Measurements from ENCODE around the gene USP24.
A peak's percentile ranks its signal among the peaks of the same experiment; 100 is the strongest.
"Not testable (repeated sequence)": the region's sequence is repeated elsewhere in the genome, so short reads cannot be mapped to it uniquely, and the experiment has no call there.

The USP24 gene

DNA sequence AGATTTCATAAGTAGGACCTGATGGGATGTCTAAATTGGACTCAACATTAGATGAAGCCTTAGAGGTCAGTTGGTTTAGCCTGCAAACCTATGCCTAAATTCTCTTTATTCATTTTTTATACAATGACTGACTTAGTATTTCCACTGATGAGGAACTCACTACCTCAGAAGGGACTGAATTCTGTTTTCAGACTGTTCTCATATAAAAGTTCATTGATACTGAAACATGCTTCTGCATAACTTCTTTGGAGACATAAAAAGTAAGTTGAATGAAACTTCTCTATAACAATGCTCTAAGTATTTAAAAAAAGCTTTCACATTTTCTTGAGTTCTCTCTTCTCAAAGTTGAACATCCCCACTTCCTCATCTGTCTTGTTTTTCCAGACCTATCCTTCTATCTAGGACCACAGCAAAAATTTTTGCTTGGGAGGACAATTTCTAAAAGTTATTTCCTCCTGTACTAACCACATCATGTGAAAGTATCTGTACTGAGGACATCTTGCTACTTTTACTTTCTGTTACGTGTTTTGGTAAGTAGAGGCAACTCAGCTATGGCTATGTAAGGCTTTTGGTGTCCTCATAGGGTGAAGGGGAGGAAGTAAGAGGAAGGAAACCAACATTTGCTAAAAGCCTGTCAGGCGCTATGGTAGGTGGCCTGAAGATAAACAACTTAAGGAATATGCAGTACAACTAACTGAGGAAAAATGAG, 64.1 kb downstream of the USP24 start:
- no peak for DNase-seq

DNA sequence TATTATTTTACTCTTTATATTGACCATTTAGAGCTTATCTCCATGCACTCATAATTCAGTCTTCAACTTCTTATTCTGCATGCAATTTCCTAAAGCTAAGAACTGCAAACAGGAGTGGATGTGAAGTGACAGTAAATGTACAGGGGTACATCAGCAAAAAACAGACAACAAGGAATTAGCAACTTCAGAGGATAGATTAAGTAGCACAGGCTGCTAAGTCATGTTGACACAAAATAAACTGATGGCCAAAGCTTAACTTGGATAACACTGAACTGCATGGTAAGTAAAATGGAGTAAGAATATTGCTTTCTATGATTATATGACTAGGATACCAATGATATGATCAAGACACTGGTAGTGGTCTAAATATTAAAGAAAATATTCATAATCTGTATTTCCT, 66.5 kb downstream of the USP24 start:
- DNase-seq, result no peak

DNA sequence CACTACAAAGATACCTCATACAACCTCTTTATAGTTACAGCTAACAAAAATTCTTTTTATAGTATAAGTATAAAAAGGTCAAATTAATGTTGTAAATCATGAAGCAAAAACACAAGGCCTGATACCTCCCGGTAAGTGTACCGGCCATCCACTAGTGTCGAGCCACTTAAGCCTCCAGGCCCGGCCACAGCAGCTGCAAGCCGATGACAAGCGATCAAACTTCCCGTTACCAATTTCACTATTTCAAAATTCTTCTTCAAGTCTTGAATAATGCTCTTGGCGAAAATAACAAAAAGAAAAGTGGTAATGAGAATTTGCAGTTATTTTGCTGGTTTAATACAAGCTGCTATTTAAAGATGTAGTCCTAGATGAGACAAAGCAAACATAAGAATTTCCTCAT, 67.6 kb downstream of the USP24 start:
- no peak for DNase-seq

GRCh38 chr1:55146781-55147180, 68.4 kb downstream of the USP24 start:
- DNase-seq, result no peak

DNA sequence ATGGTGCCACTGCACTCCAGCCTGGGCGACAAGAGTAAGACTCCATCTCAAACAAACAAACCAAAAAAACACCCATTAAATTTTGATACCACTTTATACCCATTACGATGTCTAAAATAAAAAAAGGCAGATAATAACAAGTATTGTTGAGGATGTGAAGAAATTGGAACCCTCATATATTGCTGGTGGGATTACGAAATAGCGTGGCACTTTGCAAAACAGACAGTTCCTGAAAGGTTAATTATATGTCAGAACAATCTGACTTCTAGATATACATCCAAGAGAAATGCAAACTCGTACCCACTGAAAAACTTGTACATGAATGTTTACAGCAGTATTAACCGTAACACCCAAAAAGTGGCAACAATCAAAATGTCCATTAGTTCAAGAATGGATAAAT, 70.3 kb downstream of the USP24 start:
- DNase-seq, result no peak

DNA sequence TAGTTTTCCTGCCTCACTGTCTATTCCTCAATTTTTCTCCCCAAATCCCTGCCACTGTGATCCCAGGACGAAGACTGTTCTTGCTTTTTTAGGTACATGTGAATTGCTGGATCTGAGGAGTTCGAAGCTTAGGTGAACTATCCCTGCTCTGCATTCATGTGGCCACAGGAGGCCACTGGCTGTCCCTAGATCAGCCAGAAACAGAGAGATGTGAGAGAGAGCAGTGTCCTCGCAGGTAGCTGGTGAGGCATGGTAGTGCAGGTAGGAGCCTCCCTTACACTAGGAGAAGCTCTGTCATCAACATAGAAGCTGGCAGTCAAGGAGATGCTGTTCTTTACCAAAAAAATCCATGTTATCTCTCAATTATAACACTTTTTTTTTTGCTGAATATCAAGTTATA, 71.5 kb downstream of the USP24 start:
- peak; percentile 29 for DNase-seq

DNA sequence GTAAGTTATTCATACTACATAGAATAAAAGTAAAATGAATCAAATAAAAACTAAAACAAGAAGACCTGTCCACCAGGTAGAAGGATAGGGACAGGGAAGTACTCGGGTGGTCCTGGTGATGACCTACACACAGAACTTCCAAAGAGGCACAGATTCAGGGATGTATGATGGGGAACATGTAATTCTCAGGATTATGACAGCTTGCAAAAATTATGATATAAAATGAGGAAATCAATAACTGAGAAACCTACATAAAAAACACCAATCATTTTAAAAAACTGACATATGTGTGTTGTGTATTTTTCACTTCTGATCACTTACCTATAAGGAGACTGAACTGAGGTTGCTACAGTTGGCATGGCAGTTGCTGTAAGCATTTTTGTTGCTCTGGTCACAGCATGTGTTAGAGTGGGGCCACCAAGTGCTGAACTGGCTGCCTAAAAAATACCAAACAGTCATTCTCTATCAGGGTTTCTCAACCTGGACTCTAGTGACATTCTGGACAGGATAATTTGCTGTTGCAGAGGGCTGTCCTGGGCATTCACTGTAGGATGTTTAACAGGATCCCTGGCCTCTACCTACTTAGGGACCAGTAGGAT, 73.8 kb downstream of the USP24 start:
- no peak for DNase-seq

GRCh38 chr1:55140546-55140983, 74.6 kb downstream of the USP24 start:
- DNase-seq, result peak; percentile 75

DNA sequence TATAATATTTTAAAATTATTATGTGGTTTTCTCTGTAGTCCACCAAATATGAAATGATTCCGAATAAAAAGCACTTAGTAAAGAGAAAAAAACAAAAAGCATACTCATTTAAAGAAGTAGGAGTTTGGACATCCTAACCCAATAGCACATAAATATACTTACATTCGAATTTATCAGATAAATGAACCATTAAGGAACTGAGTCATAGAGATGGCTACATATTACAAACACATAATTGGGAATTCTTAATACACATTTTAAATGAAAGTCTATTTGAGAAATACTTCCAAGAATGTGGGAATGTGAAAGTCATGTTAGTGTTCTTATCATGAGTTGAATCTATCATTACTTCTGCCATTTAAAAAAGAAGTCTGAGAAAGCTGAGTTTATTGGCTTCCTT, 75.0 kb downstream of the USP24 start:
- DNase-seq, result no peak

DNA sequence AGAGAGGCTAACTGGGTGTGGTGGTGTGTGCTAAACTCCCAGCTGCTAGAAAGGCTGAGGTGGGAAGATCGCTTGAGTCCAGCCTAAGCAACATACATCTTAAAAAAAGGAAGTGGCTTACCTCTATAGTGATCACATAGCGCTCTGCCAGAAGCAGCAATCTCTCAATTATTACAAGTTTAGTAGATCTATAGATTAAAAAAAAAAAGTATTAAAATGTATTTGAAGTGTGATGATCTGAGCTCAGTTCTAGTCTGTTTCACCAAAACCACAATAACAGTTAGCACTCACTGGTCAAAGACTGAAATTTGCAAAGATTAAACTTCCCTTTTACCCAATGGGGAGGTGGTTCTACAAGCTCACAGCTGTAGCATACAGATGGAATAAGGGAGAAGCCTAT, 76.3 kb downstream of the USP24 start:
- DNase-seq, result no peak

DNA sequence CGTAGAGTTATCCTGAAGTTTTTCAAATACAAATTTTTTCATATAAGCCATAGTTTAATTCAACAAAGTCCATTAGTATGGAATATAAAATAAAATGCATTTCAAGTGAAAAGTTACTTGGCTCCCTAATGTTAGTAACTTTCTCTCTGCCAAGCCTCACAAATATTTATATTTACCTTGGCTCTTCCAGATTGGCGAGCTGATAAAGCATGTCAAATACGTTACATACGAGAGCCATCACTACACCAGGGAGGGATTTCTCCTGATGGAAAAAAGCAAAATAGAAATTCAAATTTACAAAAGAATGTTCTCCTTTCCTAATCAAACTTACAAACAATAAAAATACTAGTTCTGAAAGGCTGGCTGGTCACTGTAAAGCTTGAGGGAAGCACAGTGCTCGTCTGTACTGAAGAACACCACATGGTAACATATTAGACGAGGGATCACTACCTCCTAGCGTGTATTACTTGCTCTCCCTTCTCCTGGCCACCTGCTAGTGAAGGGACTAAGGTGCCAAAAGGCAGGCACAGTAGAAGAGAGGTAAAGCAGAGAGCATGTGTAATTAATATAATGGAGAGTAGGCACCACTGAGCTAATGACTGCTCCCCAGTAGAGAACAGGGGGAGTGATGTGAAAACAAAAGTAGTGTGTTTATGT, 80.9 kb downstream of the USP24 start:
- DNase-seq, result no peak

DNA sequence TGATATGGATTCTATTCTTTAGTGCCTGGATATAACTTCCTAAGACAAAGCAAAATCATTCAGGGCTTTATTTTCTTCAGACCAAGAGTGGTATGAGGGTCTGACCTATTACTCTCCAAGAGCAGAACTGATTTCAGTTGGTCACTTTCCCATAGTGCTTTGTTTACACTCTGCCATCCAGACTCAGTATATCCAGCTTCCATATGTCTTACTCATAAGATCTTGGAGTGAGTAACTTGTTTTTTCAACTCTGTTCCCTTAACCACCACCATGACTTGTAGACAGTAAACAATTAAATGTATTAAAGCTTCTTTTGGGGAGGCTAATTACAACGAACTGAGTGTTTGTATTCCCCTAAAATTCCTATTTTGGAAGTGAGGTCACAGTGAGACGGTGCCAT, 83.4 kb downstream of the USP24 start:
- DNase-seq, result no peak

DNA sequence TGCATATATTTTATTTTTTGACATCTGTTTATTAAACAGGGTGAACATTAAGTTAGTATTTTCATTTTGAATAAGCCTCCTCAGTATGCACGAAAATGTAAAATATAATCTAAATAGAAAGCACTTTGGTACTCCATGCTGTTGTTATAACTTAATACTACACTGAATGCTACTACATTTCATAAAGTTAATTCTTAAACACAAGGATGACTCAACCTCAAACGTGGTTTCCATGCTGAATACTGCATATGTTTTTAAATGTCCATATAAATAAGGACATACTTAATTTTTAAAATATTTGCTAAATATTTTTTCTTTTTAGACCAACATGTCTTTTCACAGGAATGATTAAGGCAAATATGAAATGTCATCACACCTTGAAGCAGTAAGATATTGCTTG, 83.9 kb downstream of the USP24 start:
- no peak for DNase-seq

- DNase-seq, result no peak
These were observed 85.9 kb downstream of the USP24 start for GRCh38 chr1:55129194-55129728.

DNA sequence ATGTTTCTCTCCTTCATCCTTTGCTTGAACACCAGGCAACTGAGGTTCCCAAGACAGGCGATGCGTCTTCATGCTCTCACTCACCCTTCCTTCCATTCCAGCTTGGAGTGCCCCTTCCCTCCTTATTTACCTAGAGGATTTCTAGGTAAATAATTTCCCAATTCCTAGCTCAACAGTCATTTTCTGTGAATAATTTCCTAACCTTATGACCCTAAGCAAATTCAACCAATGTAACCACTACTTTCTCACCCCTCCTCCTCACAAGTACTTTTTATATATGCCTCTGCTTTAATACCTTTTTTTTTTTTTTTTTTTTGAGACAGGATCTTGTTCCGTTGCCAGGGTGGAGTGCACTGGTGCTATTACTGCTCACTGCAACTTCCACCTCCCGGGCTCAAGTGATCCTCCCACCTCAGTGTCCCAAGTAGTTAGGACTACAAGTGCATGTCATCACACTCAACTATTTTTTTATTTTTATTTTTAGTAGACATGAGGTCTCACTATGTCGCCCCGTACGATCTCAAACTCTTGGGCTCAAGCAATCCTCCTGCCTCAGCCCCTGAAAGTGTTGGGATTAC, 86.7 kb downstream of the USP24 start:
- no peak for DNase-seq

DNA sequence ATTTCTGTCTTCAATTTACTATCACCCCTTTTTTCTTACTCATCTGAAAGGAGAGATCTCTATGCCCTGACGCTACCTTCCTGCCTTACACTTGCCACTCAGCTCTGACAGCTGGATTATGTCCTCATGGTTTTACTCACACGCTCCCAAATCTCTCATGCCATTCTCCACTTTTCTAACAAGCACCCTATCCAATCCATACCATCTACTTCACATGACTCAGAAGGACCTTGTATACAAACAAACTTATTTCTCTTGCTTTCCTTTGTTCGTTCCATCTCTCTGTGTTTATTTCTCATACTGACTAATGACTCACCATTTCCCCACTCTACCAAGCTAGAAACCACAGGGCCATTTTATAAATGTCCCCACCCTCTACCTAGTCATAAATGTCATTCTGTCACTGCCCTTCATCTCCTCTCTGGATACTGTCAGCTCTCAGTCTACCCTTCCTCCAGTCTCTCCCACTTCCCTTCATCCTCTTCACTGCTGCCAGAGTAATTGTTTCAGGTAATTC, 87.3 kb downstream of the USP24 start:
- peak; percentile 16 for DNase-seq

DNA sequence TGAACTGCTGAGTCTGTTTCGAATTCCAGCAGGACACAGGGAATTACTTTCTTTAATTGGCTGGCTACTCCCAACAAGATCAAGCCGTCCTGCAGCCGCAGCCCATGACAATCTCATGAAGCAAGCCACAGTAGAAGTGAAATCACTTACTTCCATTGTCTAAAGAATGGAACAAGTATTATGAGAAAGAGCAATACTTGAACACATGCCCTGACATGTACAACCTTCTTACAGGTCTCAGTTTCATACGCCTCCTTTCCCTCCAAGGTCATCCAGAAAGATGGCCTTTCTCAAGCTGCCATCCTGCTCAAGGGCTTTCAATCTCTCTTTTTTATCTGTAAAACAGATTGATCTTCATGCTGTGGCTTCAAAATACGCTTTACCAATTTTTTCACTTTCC, 90.7 kb downstream of the USP24 start:
- DNase-seq, result no peak

DNA sequence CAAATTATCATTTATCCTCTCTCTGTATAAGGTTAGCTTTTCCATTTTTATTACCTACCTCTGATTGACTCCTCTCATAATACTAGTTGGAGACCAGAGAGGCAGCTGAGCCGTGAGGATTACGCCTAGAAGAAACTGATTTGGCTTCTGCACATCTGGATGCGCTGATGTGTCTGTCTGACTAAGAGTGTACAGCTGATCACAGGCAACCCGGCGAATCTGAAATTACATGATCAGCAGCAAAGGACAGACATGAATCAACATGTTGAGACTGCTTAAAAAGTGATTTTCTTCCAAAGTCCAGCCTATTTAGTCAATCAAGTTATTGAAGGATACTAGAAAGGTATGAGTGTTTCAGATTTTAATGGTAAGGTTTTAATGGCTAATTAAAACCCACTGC, 94.6 kb downstream of the USP24 start:
- DNase-seq, result no peak

DNA sequence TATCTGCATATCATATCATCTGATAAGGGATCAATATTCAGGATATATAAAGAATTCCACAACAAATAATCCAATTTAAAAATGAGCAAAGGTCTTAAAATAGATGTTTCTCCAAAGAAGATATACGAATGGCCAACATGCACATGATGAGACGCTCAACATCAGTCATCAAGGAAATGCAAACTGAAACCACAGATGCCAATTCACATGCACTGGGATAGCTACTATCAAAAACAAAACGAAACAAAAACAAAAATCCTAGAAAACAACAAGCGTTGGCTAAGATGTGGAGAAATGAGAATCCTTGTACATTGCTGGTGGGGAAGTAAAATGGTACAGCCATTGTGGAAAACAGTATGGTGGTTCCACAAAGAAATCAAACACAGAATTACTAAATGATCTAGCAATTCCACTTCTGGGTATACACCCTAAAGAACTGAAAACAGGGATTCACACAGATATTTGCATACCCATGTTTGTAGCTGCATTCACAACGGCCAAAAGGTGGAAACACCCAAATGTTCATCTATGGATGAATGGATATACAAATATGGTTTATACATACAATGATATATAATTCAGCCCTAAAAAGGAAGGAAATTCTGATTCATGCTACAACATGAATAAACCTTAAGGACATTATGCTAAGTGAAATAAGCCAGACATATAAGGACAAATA, 96.4 kb downstream of the USP24 start:
- DNase-seq, result no peak

DNA sequence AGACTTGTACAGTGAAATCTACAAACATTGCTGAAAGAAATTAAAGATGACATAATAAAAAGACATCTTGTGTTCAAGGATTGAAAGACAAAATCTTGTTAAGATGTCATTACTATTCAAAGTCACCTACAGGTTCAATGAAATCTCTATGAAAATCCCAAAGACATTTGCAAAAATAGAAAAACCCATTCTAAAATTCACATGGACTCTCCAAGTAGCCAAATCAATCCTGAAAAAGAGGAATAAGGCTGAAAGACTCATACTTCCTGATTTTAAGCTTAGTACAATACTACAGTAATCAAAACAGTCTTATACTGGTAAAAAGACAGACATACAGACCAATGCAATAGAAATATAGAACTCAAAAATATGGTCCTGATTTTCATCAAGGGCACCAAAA, 97.2 kb downstream of the USP24 start:
- no peak for DNase-seq

GRCh38 chr1:55109005-55109404, 106.2 kb downstream of the USP24 start:
- not testable (repeated sequence) for DNase-seq

DNA sequence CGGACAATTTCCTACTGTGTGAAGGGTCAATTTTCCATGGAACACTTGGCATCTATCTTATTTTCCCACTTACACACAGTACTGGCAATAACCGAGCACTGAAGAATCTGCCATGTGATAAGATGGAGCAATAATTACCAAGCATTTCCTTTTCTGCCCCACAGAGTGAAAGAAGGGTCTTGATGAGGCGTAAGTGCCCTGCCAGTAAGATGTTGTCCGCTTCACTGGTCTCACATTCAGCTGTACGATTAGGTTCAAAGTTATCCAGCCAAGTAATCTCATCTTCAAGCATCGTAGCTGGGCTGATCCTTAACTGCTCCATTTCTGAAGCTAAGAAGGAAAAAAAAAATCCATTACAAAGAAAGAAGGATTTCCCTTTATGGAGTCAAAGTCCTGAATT, 108.1 kb downstream of the USP24 start:
- no peak for DNase-seq

DNA sequence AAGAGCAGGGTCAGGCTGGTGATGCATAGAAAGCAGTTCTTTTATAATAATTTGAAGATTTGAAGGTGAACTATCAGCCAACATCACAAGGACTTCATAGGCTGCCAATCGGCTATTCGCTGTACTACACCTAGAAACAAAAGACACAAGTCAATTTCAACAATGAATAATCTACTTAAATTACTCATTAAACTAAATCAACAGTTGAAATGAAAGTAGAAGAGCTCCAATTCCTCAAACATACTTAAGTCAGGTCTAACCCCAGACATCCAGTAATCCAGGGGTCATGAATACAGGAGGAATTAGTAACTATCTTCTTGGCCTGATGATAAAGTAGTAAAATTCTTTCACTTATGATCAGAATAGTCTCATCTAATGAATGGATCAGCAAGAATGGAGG, 111.3 kb downstream of the USP24 start:
- no peak for DNase-seq

All from activated CD4-positive, alpha-beta T cell treated with anti-CD3 and anti-CD28 coated beads for 48 hours (primary cell).